GM19395 (cell line): ENCODE measurements around the gene FBXO11.

Experiments used
- ATAC-seq: cut with Tn5 transposase; IDR thresholded peaks from one replicate; pipeline ENCODE4 v1.9.1; 2021; ENCODE audit warnings: mild to moderate bottlenecking, moderate library complexity; ENCODE audit not compliant: unreplicated experiment

Gene FBXO11

GRCh38 chr2:47796090-47796697, 110.1 kb downstream of the FBXO11 start:
- ATAC-seq, result no peak

GRCh38 chr2:47785986-47786385, 120.3 kb downstream of the FBXO11 start:
- no peak for ATAC-seq

GRCh38 chr2:47784352-47784851, 121.9 kb downstream of the FBXO11 start:
- no peak for ATAC-seq

GRCh38 chr2:47783486-47784351, 122.6 kb downstream of the FBXO11 start:
- ATAC-seq, result peak; percentile 35

GRCh38 chr2:47782671-47783485, 123.4 kb downstream of the FBXO11 start, which contains the start of gene MSH6:
Gene MSH6 (plus strand): TSS chr2:47783145. CDS start chr2:47783234, 89 bp downstream.
- peak; percentile 79 for ATAC-seq

GRCh38 chr2:47782381-47782670, 124.0 kb downstream of the FBXO11 start:
- no peak for ATAC-seq

GRCh38 chr2:47779426-47779790, 126.9 kb downstream of the FBXO11 start:
- ATAC-seq, result no peak

GRCh38 chr2:47778698-47779425, 127.4 kb downstream of the FBXO11 start:
- no peak for ATAC-seq

GRCh38 chr2:47777277-47777937, 128.9 kb downstream of the FBXO11 start:
- no peak for ATAC-seq

- no peak for ATAC-seq
These were observed 131.7 kb downstream of the FBXO11 start for GRCh38 chr2:47774567-47774966.

- ATAC-seq, result no peak
These were observed 134.0 kb downstream of the FBXO11 start for GRCh38 chr2:47772343-47772742.

GRCh38 chr2:47771211-47771610, 135.1 kb downstream of the FBXO11 start:
- no peak for ATAC-seq

- no peak for ATAC-seq
These were observed 137.0 kb downstream of the FBXO11 start for GRCh38 chr2:47769318-47769717.

GRCh38 chr2:47767880-47768609, 138.3 kb downstream of the FBXO11 start:
- ATAC-seq, result no peak

- no peak for ATAC-seq
These were observed 138.8 kb downstream of the FBXO11 start for GRCh38 chr2:47767497-47767844.

- peak; percentile 36 for ATAC-seq
These were observed 154.4 kb downstream of the FBXO11 start for GRCh38 chr2:47751856-47752414.

GRCh38 chr2:47747878-47748277, 158.4 kb downstream of the FBXO11 start:
- ATAC-seq, result no peak

- ATAC-seq, result no peak
These were observed 162.2 kb downstream of the FBXO11 start for GRCh38 chr2:47744074-47744473.

GRCh38 chr2:47741637-47742036, 164.7 kb downstream of the FBXO11 start:
- no peak for ATAC-seq
